8988T (cell line): ENCODE data around the gene LTV1.
"Not testable (repeated sequence)": the region's sequence is repeated elsewhere in the genome, so short reads cannot be mapped to it uniquely, and the experiment has no call there.

Source experiments
- DNase-seq: peaks from one replicate; pipeline ENCODE4 v3.0.0; 2011

Gene LTV1

DNA sequence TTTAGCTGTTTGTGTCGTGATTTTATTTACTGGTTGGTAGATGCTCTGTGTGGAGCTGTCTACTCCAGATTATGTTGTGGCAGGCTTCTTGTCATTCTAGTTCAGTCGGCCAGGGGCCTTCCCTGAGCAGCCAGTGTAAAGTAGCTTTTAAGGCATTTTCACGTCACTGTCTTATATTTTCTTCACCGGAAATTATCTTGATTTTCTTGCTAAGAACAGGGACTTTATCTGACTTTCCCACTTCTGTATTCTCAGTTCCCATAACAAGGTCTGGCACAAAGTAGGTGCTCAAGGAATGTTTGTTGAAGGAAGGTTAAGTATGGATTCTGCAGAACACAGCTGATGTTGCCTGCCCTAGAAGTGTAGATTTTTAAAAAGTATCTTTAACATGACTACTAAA is 868 bp downstream of the LTV1 start:
- DNase-seq, result no peak

DNA sequence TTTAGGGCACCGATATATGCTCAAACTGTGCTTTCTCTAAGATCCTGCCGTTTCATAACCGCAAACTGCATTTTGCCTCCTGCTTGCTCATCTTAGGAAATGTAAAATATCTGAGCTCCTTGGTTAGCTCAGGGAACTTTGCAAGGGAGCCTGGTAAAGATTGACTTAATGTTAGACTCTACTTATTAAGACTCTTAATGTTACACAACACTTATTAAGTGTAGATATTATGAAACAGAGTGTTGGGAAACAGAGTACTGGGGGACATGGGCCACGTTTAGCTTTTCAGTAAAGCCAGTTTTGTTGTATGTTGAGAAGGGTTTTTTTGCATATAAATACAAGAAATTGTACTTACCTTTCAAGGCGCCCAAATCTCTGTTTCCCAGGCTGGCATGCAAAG is 1.9 kb downstream of the LTV1 start:
- DNase-seq, result no peak

DNA sequence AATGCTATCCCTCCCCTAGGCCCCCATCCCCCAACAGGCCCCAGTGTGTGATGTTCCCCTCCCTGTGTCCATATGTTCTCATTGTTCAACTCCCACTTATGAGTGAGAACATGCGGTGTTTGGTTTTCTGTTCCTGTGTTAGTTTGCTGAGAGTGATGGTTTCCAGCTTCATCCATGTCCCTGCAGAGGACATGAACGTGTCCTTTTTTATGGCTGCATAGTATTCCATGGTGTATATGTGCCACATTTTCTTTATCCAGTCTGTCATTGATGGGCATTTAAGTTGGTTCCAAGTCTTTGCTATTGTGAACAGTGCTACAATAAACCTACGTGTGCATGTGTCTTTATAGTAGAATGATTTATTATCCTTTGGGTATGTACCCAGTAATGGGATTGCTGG is 8.6 kb downstream of the LTV1 start:
- not testable (repeated sequence) for DNase-seq

DNA sequence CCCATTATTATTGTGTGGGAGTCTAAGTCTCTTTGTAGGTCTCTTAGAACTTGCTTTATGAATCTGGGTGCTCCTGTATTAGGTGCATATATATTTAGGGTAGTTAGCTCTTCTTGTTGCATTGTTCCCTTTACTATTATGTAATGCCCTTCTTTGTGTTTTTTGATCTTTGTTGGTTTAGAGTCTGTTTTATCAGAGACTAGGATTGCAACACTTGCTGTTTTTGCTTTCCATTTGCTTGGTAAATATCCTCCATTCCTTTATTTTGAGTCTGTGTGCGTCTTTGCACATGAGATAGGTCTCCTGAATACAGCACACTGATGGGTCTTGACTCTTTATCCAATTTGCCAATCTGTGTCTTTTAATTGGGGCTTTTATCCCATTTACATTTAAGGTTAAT is 11.9 kb downstream of the LTV1 start:
- DNase-seq, result not testable (repeated sequence)

DNA sequence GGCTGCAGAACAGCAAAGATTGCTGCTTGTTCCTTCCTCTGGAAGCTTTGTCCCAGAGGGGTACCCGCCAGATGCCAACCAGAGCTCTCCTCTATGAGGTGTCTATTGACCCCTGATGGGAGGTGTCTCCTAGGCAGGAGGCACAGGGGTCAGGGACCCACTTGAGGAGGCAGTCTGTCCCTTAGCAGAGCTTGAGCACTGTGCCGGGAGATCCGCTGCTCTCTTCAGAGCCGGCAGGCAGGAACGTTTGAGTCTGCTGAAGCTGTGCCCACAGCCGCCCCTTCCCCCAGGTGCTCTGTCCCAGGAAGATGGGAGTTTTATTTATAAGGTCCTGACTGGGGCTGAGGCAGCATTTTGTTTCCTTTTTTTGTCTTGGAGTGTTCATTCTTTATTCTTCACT is 13.6 kb downstream of the LTV1 start:
- DNase-seq, result not testable (repeated sequence)

DNA sequence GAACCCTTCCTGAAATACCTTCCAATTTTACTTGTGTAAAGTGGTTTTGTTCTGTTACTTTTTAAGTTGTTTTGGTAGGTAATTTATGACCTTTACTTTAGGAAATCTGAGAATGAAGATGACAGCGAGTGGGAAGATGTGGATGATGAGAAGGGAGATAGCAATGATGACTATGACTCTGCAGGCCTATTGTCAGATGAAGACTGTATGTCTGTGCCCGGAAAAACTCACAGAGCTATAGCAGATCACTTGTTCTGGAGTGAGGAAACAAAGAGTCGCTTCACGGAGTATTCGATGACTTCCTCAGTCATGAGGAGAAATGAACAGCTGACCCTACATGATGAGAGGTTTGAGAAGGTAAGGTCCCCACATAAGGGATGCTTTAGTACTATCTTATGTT is 14.5 kb downstream of the LTV1 start:
- DNase-seq, result no peak

DNA sequence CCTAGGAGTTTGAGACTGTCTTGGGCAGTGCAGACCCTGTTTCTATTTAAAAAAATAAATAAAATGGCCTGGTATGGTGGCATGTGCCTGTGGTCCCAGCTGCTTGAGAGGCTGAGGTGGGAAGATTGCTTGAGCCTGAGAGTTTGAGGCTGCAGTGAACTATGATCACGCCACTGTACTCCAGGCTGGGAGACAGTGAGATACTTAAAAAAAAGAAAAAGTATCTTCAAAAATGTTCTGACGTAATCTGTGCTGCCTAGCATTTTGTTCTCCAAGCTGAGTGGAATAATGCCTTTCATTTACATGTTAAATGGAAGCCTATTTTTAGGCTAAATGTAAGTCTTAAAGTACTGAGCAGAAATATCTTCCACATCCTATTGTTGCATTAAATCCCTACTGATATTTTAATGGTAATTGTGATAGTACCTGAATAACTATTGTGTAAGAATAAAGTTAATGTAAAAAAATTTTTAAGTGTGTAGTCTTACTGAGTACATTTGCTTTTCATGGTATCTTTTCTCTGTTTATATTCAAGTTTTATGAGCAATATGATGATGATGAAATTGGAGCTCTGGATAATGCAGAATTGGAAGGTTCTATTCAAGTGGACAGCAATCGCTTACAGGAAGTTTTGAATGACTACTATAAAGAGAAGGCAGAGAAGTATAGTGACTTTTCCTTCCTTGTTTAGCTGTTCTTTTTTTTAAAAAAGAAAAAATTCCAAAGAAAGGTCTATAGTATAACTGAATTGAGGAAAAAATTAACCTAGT is 16.9 kb downstream of the LTV1 start:
- no peak for DNase-seq

DNA sequence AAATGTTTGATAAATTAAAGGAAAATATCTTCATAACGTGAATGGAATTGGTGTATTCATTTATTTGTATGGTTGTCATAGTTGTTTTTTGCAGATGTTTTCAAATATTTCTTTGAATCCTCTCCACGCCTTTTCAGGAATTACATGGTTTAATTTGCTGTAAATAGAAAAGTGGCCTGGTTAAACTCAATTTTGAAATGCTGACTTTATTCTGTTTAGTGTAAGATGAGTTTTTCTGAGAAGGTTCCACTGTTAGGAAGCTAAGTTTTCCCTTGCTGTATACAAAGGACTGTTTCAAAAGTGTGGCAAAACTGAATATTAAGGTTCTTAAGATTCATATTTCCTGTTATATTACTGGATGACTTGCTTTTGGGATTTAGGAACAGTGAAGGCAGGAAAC is 20.6 kb downstream of the LTV1 start:
- no peak for DNase-seq

DNA sequence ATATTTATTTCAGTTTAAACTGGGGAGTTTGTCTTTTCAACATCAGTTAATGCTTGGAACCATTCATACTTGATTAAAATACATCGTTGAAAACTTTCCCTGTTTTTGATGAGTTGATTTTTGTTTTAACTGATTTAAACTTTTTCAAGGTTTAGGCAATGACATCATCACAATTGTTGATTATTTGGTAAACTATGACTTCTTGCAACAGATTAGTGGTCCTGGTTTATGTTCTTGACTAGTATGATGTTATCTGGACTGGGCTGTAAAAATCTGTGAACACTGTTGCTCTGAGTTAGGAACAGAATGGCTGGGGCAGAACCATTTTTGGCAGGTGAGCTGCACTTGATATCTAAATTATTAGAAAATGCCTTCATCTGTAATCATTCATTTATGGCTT is 21.1 kb downstream of the LTV1 start, which contains the start of gene ZC2HC1B:
TSS of gene ZC2HC1B (plus strand) at position 241 of the 400 bp plus-strand sequence. CDS start at position 307, 66 bp downstream.
- DNase-seq, result no peak

DNA sequence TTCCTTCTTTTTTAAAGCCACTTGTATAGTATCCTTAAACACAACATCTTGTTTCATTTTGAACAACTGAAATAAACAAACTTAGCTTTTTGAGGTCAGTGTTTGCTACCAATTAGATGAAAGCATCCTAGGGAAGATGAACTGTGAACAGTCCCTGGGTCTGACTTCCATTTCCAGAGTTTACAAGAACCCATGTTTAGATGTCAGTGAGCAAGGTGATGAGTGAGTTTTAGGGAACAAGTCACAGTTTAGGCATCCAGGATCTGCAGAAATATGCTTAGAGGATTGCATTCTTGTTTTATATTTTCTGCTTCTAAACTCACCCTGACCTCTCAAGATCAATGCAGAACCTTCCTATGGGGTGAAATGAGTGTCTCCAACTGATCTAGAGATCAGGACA is 24.1 kb downstream of the LTV1 start:
- DNase-seq, result no peak

DNA sequence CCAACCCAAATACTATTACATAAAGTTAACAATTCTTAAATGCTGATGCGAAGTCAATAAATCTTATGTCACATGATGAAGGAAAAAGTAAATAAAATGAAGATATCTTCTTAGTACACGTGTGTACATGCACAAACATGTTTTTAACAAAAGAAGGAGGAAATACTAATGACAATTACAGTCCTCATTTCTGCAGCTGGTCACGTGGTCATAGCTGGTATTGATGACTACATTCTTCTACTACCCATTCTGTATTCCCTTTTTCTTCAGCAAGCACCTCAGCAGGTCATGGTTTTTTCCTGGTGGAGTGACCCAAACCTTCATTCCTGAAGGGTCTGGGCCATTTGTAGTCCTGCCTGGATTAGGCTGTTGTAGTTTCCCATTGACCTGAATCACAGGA is 25.7 kb downstream of the LTV1 start:
- not testable (repeated sequence) for DNase-seq

DNA sequence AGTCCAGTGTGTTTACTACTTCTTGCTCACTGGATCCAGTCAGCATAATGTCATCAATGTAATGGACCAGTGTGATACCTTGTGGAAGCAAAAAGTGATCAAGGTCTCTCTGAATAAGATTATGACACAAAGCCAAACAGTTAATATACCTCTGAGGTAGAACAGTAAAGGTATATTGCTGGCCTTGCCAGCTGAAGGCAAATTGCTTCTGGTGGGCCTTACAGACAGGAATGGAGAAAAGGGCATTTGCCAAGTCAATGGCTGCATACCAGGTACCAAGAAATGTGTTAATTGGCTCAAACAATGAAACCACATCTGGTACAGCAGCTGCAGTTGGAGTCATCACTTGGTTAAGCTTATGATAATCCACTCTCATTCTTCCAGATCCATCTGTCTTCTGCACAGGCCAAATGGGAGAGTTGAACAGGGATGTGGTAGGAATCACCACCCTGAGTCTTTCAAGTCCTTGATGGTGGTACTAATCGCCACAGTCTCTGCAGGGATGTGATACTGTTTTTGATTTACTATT is 28.1 kb downstream of the LTV1 start:
- DNase-seq, result not testable (repeated sequence)

DNA sequence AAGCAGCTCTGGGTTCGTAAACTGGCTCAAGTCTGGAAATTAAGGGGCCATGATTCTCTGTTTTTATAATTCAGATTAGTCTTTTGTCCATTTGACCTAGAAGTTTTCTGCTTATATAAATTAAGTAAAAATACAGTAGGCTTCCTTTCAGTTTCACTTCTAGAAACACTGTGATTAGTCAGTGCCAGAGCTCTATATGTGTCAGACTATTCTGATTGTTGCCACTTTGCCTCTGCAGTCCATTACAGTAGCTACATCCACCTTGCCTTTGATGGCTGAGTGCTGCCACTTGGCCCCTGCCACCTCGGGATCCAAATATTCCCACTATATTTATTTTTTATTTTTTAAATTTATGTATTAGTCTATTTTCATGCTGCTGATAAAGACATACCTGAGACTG is 29.1 kb downstream of the LTV1 start:
- DNase-seq, result no peak

DNA sequence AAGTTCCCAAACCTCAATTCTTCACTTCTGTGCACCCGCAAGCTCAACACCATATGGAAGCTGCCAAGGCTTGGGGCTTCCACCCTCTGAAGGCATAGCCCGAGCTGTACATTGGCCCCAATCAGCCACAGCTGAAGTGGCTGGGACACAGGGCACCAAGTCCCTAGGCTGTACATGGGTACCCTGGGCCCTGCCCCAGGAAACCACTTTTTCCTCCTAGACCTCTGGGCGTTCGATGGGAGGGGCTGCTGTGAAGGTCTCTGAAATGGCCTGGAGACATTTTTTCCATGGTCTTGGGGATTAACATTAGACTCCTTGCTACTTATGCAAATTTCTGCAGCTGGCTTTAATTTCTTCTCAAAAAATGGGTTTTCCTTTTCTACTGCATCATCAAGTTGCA is 30.5 kb downstream of the LTV1 start:
- not testable (repeated sequence) for DNase-seq

DNA sequence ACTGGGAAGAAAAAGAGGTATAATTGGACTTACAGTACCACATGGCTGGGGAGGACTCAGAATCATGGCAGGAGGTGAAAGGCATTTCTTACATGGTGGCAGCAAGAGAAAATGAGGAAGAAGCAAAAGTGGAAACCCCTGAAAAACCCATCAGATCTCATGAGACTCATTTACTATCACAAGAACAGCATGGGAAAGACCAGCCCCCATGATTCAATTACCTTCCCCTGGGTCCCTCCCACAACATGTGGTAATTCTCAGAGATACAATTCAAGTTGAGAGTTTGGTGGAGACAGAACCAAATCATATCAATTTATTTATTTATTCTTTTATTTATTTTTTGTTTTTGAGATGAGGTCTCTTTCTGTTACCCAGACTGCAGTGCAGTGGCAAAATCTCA is 31.4 kb downstream of the LTV1 start:
- DNase-seq, result not testable (repeated sequence)

DNA sequence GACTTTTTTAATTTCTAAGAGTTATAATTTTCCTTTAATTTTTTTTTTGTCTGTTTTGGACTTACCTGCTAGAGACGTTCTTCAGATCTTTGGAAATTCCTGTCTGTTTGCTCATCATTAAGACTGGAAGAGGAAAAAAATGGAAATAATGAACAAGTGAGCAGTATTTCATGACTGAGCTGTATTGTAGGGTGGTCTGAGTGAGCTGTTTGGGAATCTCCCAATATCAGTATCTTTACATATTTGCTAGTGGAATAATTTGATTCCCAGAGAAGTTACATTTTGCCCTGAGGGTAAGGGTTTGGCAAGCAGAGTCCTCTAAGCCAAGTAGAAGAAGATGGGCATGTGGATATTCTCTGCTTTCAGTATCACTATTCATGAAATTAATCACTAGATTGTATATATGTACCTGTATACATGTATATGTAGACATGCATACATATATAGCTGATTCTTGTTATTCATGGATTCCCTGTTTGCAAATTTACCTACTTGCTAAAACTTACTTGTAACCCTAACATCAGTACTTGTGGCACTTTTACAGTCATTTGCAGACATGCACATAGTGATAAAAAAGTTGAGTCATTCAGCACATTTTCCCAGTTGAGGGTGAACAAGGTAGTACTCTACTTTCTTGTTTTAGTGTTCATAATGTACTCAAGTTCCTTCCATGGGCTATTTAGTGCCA is 34.6 kb downstream of the LTV1 start:
- no peak for DNase-seq

DNA sequence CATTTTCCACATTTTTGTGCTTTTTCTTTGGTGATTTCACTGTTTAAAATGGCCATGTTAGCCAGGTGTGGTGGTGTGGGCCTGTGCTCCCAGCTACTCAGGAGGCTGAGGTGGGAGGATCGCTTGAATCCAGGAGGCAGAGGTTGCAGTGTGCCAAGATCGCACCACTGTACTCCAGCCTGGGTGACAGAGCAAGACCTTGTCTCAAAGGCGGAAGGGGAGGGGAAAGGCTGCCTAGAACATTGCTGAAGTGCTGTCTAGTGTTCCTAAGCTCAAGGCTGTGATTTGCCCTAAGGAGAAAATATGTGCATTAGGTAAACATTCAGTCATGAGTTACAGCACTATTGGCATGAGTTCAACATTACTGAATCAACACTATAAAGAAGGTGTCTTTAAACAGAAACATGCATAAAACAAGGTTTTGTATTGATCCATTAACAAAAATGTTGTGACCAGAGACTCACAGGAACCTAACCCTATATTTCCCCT is 35.2 kb downstream of the LTV1 start:
- no peak for DNase-seq

DNA sequence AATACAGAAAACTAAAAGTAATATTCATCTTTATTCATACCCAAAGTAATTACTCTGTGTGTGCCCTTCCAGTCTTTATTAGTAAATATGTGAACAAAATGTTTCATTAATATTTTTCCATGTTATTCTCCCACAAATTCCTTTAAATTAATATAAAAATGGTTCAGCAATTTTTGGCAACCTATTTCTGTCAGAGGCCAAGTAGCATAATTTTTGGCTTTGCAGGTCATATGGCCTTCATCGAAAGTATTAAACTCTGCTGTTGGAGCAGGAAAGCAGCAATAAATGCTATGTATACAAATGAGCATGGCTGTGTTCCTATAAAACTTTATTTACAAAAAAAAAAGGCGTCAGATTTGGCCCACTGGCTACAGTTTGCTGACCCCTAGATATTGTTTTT is 37.3 kb downstream of the LTV1 start:
- DNase-seq, result no peak

DNA sequence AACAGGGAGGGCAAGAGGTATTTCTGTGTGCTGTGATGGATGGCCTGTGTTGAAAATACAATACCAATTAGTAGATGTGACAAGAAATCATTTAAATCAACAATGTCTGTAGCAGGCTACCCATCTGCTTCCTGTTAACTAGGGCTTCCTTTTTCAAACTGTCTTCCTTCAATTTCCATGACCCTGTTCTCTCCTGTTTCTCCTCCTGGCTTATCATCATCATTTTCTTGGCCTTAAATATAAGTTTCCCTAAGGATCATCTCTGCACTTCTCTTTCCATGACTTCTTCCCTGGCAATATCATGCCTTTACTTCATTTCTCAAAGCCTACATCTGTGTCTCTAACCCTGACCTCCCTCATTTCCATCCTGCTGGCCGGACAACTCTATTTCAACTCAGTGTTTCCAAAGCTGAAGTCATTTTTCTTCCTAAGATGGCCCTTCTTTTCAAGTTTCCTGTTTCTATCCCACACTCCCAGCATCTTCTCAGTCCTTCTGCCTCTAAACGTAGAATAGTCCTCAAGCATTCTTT is 39.3 kb downstream of the LTV1 start:
- DNase-seq, result no peak

DNA sequence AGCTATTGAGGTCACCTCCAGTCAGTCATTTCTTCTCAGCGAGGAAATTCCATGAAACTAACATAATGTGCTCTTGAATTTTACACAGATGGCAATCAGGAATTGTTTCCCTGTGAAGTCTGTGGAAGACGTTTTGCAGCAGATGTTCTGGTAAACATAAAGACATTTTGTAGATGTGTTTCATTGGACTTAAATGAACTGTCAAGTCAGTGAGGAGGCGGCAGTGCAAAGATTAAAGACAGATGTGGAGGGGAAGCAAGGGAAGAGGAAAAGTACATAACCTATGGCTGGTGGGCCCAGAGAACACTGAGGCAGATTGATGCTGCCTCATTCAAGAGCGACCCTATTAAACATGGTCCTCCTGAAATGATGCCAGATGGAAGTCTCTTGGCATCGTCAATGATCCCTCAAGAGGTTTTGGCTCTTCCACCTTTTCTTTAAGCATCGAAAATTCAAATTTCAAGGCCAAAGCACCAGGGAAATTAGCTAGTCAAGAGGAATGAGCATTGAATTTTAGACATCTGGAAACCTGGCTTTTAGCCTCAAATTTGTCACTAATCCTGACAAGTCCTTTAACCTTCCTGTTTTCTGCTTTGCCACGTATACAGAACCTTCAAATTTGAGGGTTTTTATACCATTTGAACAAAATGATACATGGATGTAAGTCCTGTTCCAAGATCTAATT is 41.2 kb downstream of the LTV1 start:
- DNase-seq, result no peak

DNA sequence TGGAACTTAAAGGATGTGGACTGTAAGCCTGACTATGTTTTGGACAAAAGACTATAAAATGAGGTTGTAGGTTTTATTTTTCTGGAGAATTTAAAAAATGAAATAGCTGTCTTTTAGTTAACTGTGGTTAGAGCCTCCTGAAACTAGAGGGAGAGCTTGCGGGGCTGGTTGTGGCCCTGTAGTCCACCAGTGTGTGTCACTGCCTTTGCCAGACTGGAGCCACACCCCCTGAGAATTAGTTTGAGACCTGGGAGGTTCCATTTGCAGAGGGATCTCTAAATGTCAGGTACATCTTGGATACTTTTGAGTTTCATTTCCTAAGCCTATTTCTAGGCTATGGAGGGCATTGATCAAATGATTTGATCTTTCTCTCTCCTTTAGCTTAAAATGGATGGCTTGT is 42.0 kb downstream of the LTV1 start:
- DNase-seq, result no peak

DNA sequence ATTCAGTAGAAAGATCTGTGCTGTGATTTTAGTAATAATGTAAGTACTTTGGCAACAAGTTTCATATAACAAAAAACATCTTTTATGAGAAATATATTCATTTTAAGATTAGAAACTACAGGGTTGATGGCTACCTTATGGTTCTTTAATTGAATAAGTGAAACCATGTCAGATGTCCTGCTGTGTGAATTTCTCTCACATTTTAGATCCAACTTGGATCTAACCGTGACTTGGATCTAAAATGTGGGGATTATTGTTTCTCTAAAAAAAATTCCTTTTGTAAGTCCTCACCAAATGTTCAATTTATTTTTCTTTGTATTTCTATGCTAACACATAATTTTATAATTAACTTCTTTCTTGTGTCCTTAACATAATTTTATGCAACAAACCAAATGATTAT is 51.5 kb downstream of the LTV1 start:
- DNase-seq, result no peak
